Endothelial cell of umbilical vein (primary cell): ENCODE data around the gene PPP2R2C. TPM values are rescaled to one million over a fixed set of nuclear protein-coding genes. Genes with fewer than 3 reads are reported as not detected.

Experiments used
- BruUV-seq: library from RNA; stranded (reverse); fragments of 400-500 nt; replicated peaks from 2 replicates; lab custom pipeline; 2021; lab: Mats Ljungman, UMichigan
- CTCF ChIA-PET: fragments of 300-600, 350-600 bp; sonication (Branson Sonifier 250); formaldehyde crosslinking; loops from one replicate; lab custom pipeline; 2021; ENCODE audit warnings: antibody characterized with exemption, inconsistent platforms; lab: Charles Lee
- POLR2A ChIA-PET: fragments of 300-600, 350-600 bp; sonication (Branson Sonifier 250); formaldehyde crosslinking; loops from one replicate; lab custom pipeline; 2021; ENCODE audit warnings: antibody characterized with exemption, inconsistent platforms; lab: Charles Lee
- DNase-seq: peaks from one replicate; pipeline ENCODE4 v3.0.0-alpha.2; 2011; ENCODE audit warnings: low read depth, low spot score
- FAIRE-seq: peaks from 2 replicates; lab custom pipeline; 2011; peaks lifted over from hg19 to GRCh38; lab: Jason Lieb, UNC
- H2AFZ ChIP-seq: 2 replicates; pipeline ENCODE4 v1.6.0; 2012; ENCODE audit warnings: low read depth, low read length, control low read depth, inconsistent platforms
- H3K27ac ChIP-seq: 2 replicates; pipeline ENCODE4 v1.5.1; 2011; ENCODE audit warnings: low read depth, mild to moderate bottlenecking, control low read depth, low read length, moderate library complexity; ENCODE audit not compliant: insufficient read depth
- H3K27me3 ChIP-seq, 2 experiments: 2 replicates each; pipeline versions ENCODE4 v1.6.0 to v1.6.1; 2011; ENCODE audit warnings: low read length in 2 of 2, mixed read lengths in 1 of 2; ENCODE audit not compliant: control insufficient read depth in 2 of 2, insufficient read depth in 2 of 2
- H3K36me3 ChIP-seq, 2 experiments: 2 replicates in 1 of 2; 3 replicates in 1 of 2; pipeline ENCODE4 v1.5.1; 2011; ENCODE audit warnings: low read length in 2 of 2, mild to moderate bottlenecking in 1 of 2, moderate library complexity in 1 of 2; ENCODE audit not compliant: control insufficient read depth in 2 of 2, insufficient read depth in 2 of 2; ENCODE audit errors: extremely low read depth in 1 of 2
- H3K4me1 ChIP-seq: 3 replicates; pipeline ENCODE4 v1.5.1; 2011; ENCODE audit warnings: mild to moderate bottlenecking, low read length; ENCODE audit not compliant: control insufficient read depth, insufficient read depth; ENCODE audit errors: extremely low read depth
- H3K4me2 ChIP-seq: 2 replicates; pipeline ENCODE4 v1.6.1; 2011; ENCODE audit warnings: low read length, control low read depth, mixed read lengths; ENCODE audit not compliant: insufficient read depth
- H3K4me3 ChIP-seq, 3 experiments: fragments of 200-600 bp in 1 of 3; sonication (generic), shearing (Covaris generic) in 1 of 3; replicated peaks in 1 of 3; 2 replicates each; pipeline ENCODE4 v1.5.1; 2011 to 2016; ENCODE audit warnings: control low read depth in 3 of 3, low read length in 3 of 3, mild to moderate bottlenecking in 2 of 3, inconsistent platforms in 1 of 3, low read depth in 1 of 3, moderate library complexity in 1 of 3; ENCODE audit not compliant: insufficient read depth in 1 of 3
- H3K79me2 ChIP-seq: 2 replicates; pipeline ENCODE4 v1.6.0; 2012; ENCODE audit warnings: low read length, inconsistent platforms; ENCODE audit not compliant: control insufficient read depth, insufficient read depth
- H3K9ac ChIP-seq: replicated peaks from 2 replicates; pipeline ENCODE3; 2011; ENCODE audit warnings: low read length, control low read depth; ENCODE audit not compliant: insufficient read depth; ENCODE audit errors: extremely low read depth
- H3K9me1 ChIP-seq: replicated peaks from 3 replicates; pipeline ENCODE4 v1.6.0; 2011; ENCODE audit warnings: mild to moderate bottlenecking, low read length; ENCODE audit not compliant: control insufficient read depth, insufficient read depth; ENCODE audit errors: extremely low read depth
- H3K9me3 ChIP-seq: replicated peaks from 2 replicates; pipeline ENCODE4 v1.5.1; 2012; ENCODE audit warnings: low read length, inconsistent platforms; ENCODE audit not compliant: control insufficient read depth, insufficient read depth
- H4K20me1 ChIP-seq: replicated peaks from 2 replicates; pipeline ENCODE3; 2011; ENCODE audit warnings: mild to moderate bottlenecking, low read length; ENCODE audit not compliant: control insufficient read depth, insufficient read depth; ENCODE audit errors: extremely low read depth
- EZH2 ChIP-seq: IDR thresholded peaks from 2 replicates; pipeline ENCODE4 v1.6.1; 2012; ENCODE audit warnings: borderline replicate concordance, low read depth, mild to moderate bottlenecking, moderate library complexity, low read length, inconsistent platforms; ENCODE audit not compliant: severe bottlenecking
- FOS ChIP-seq: IDR thresholded peaks from 2 replicates; pipeline ENCODE4 v1.6.1; 2011; ENCODE audit warnings: mild to moderate bottlenecking, low read length, moderate library complexity, borderline replicate concordance; ENCODE audit not compliant: insufficient read depth
- GATA2 ChIP-seq: IDR thresholded peaks from 2 replicates; pipeline ENCODE4 v1.7.0; 2011; ENCODE audit warnings: low read depth, mild to moderate bottlenecking, moderate library complexity, mixed read lengths, low read length; ENCODE audit not compliant: insufficient read length, insufficient read depth
- JUN ChIP-seq: IDR thresholded peaks from 2 replicates; pipeline ENCODE4 v1.6.1; 2011; ENCODE audit warnings: borderline replicate concordance, low read depth; ENCODE audit not compliant: insufficient read length, insufficient read depth
- MYC ChIP-seq: IDR thresholded peaks from one replicate; pipeline ENCODE4 v1.6.1; 2011; ENCODE audit warnings: mild to moderate bottlenecking, low read depth, low read length
- POLR2A ChIP-seq: IDR thresholded peaks from 2 replicates; pipeline ENCODE4 v1.6.1; 2012; ENCODE audit warnings: low read depth, mild to moderate bottlenecking, control low read depth, low read length
- POLR2AphosphoS5 ChIP-seq: IDR thresholded peaks from 2 replicates; pipeline ENCODE4 v1.6.1; 2012; ENCODE audit warnings: low read depth, mild to moderate bottlenecking, control low read depth, low read length, moderate library complexity; ENCODE audit not compliant: insufficient read depth
- dilution Hi-C: fragments of 300-500 bp; cut with MboI; formaldehyde crosslinking; loops from one replicate; pipeline ENCODE4 v1.15.0; 2019; ENCODE audit warnings: low sequenced_read_pairs; ENCODE audit not compliant: extremely low pct_ligation_motif_present
- intact Hi-C: fragments of 100-400 bp; cut with micrococcal nuclease; formaldehyde crosslinking; loops from one replicate; pipeline ENCODE4 v1.10.0; 2022
- polyA plus RNA-seq, 4 experiments: library from polyadenylated mRNA; depleted of rRNA in 3 of 4; stranded (reverse) in 3 of 4; unstranded in 1 of 4; fragments of >200 nt; gene quantifications; 2 replicates each; pipeline versions ENCODE4 v1.2.1 to v1.2.3, GENCODE V29; 2011 to 2012; ENCODE audit warnings: missing spikeins in 1 of 4
- total RNA-seq: library from RNA; stranded (reverse); gene quantifications from 2 replicates; pipeline ENCODE4 v1.2.3, GENCODE V29; 2021
- TF ChIP-seq, protein P1 (sequence below), 2 donors: IDR thresholded peaks; 1 replicate in 1 of 2; 2 replicates in 1 of 2; pipeline ENCODE4 v1.5.1; 2011; ENCODE audit warnings: low read length in 2 of 2, mild to moderate bottlenecking in 2 of 2, moderate library complexity in 2 of 2, control low read depth in 1 of 2, inconsistent platforms in 1 of 2, low read depth in 1 of 2; ENCODE audit not compliant: insufficient read depth in 1 of 2; ENCODE audit errors: extremely low read depth in 1 of 2
- TF ChIP-seq, protein P2 (sequence below): IDR thresholded peaks from 2 replicates; pipeline ENCODE4 v1.6.1; 2011; ENCODE audit not compliant: insufficient read depth, insufficient read length

Gene PPP2R2C
- total and polyA plus RNA-seq, 2 donors (not counting 3 experiments of a cell fraction or from before 2014, with no cell fraction given): 0.03 to 0.09 TPM

DNA sequence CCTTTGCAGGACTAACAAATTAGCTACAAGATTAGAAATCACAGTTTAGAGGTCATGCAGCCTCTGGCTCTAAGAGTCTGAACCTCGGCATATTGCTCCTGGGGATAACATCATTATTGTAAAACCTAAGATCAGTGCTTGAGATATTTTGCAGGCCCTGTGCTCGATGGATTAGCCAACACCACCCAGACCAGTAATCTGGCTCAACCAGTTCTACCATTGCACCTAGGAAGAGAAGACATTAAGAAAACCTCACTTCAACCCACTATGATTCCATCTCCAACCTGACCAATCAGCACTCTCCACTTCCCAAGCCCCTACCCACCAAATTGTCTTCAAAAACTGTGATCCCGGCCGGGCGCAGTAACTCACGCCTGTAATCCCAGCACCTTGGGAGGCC is 159.2 kb downstream of the PPP2R2C start:
- ChIA-PET POLR2A (no interaction called here), CTCF (interaction anchor here (1.6 to 1.8 kb wide), 2 partner anchors 14 to 62 kb away, joined by 4 to 6 read pairs; no protein-coding TSS in a partner anchor)
- dilution Hi-C loops (no loop called here), intact Hi-C loops (no loop called here)
- no TSS peak for BruUV-seq
- FAIRE-seq: no peak
- no peaks in the 10 kb centered on the region for H3K36me3 ChIP-seq
- no peaks in the 10 kb centered on the region for H3K79me2 ChIP-seq
- H3K27me3 ChIP-seq: peaks cover 16% of the 10 kb centered on the region in 2 experiments
- DNase-seq: no peak
- H3K4me2 ChIP-seq: no peak overlapping the region
- no peak overlapping the region for H3K9ac ChIP-seq
- no peak for TF ChIP-seq POLR2AphosphoS5
- TF ChIP-seq JUN: no peak
- no peak for TF ChIP-seq MYC
- TF ChIP-seq GATA2: no peak
- TF ChIP-seq, protein P1, sequence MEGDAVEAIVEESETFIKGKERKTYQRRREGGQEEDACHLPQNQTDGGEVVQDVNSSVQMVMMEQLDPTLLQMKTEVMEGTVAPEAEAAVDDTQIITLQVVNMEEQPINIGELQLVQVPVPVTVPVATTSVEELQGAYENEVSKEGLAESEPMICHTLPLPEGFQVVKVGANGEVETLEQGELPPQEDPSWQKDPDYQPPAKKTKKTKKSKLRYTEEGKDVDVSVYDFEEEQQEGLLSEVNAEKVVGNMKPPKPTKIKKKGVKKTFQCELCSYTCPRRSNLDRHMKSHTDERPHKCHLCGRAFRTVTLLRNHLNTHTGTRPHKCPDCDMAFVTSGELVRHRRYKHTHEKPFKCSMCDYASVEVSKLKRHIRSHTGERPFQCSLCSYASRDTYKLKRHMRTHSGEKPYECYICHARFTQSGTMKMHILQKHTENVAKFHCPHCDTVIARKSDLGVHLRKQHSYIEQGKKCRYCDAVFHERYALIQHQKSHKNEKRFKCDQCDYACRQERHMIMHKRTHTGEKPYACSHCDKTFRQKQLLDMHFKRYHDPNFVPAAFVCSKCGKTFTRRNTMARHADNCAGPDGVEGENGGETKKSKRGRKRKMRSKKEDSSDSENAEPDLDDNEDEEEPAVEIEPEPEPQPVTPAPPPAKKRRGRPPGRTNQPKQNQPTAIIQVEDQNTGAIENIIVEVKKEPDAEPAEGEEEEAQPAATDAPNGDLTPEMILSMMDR (IDR thresholded peaks at IDR 0.05; ENCODE audit: extremely low read depth in 1 of 2, insufficient read depth in 1 of 2, low read depth in 1 of 2, low read length in 2 of 2): no peak
- TF ChIP-seq, protein P2, sequence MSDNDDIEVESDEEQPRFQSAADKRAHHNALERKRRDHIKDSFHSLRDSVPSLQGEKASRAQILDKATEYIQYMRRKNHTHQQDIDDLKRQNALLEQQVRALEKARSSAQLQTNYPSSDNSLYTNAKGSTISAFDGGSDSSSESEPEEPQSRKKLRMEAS: no peak
- no peak for TF ChIP-seq FOS
- TF ChIP-seq EZH2: no peak
- no peak for TF ChIP-seq POLR2A
- H2AFZ ChIP-seq: no peak overlapping the region
- no peaks in the 10 kb centered on the region for H3K4me1 ChIP-seq
- no peaks in the 10 kb centered on the region for H3K9me1 ChIP-seq
- H3K9me3 ChIP-seq: no peaks in the 10 kb centered on the region
- H3K4me3 ChIP-seq: no peak overlapping the region
- H3K27ac ChIP-seq: no peak overlapping the region
- no peaks in the 10 kb centered on the region for H4K20me1 ChIP-seq
